Cardiac fibroblast (primary cell): ENCODE data around the gene NOX5.

Experiments
- DNase-seq, 2 donors: peaks; one replicate each; pipeline versions ENCODE4 v3.0.0 to v3.0.0-alpha.2; 2010; ENCODE audit warnings: low read depth in 2 of 2
- H3K4me3 ChIP-seq, 2 donors: replicated peaks in 1 of 2; 1 replicate in 1 of 2; 2 replicates in 1 of 2; pipeline ENCODE4 v1.5.1; 2011; ENCODE audit warnings: low read depth in 2 of 2, low read length in 2 of 2, mild to moderate bottlenecking in 2 of 2, moderate library complexity in 1 of 2
- CTCF ChIP-seq: IDR thresholded peaks from one replicate; pipeline ENCODE4 v1.5.1; 2011; ENCODE audit warnings: low read depth, mild to moderate bottlenecking, low read length, inconsistent platforms

The NOX5 gene

GRCh38 chr15:69046781-69047180, 32.3 kb downstream of the NOX5 start:
- no peak for DNase-seq
- no peak overlapping the region for H3K4me3 ChIP-seq
- no peak for TF ChIP-seq CTCF

GRCh38 chr15:69049976-69050375, 35.5 kb downstream of the NOX5 start:
- DNase-seq = no peak
- no peak for TF ChIP-seq CTCF

GRCh38 chr15:69055251-69055650, 40.8 kb downstream of the NOX5 start:
- TF ChIP-seq CTCF = no peak
- DNase-seq = no peak
- H3K4me3 ChIP-seq = no peak overlapping the region

More at GRCh38 chr15:69049976-69050375, 35.5 kb downstream of the NOX5 start:
- no peak overlapping the region for H3K4me3 ChIP-seq

- no peak overlapping the region for H3K4me3 ChIP-seq
- DNase-seq = no peak
- no peak for TF ChIP-seq CTCF
Observed at GRCh38 chr15:69056365-69056764, 41.9 kb downstream of the NOX5 start.

DNA sequence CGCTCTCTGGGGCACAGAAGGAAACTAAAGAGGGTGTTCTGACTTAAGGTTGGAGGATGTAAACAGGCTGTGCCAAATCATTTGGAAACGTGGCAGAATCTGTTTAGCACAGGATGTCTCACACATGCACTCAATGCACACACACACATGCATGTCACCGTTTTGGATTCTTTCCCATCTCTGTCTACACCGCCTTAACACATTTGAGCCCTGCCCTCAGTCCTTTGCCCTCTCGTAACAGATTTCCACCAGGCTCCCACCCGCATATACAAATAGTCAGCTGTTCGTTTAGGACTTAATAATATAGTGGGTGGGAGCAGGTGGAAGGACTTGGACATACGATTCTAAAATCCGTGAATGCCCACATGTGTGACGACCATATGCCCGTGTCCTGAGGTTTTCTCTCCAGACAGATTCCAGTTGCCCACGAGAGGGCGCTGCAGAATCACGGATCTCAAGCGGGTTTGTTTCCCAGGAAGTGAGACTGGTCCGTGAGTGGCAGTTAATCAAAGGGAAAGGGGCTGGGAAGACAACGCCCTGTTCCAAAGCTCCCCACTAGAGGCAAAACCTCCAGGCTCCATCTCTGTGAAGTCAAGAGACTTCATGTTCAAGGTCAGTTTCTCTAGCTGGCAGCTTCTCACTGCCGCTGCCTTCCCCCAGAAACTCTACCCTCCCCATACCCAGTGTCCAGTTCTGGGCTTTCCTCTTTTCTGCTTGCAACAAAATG, 44.5 kb downstream of the NOX5 start:
- peak; percentile 79 for TF ChIP-seq CTCF
- no peak overlapping the region for H3K4me3 ChIP-seq
- DNase-seq = peak; percentile 90 to 92

DNA sequence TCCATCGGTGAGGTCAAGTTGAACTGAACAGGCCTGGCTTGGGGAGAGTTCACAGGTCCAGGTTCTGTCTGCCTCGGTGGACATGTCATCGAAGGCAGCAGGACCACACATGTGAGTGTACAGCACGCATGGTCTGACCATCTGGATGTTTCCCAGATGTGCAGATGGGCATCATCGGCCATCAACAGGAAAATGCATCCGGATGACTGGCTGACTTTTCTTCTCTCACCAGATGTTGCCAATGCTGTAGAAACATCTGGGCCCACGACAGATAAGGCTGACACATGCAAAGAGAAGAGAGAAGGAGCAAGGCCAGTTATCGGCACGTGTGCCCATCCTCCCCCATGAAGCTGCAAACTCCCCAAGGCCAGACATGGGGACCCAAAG, 45.1 kb downstream of the NOX5 start:
- no peak for TF ChIP-seq CTCF
- no peak overlapping the region for H3K4me3 ChIP-seq
- no peak for DNase-seq

- H3K4me3 ChIP-seq = no peak overlapping the region
- no peak for TF ChIP-seq CTCF
- DNase-seq = no peak
Observed at GRCh38 chr15:69060041-69060481, 45.6 kb downstream of the NOX5 start.
